Naive B cell (primary cell): ENCODE measurements around the gene TLNRD1. TPM values are rescaled to one million over a fixed set of nuclear protein-coding genes. Genes with fewer than 3 reads are reported as not detected.
A peak's percentile ranks its signal among the peaks of the same experiment; 100 is the strongest.

Source experiments
- ATAC-seq, 2 donors: fragments of 150-1000 bp; cut with Tn5 transposase; 2 replicates each; pipeline ENCODE4 v1.10.0; 2021; ENCODE audit warnings: low read depth in 2 of 2, mild to moderate bottlenecking in 2 of 2, moderate library complexity in 2 of 2
- DNase-seq: peaks from one replicate; pipeline ENCODE4 v3.0.0; 2022
- H3K27ac Mint-ChIP-seq, 6 donors: one replicate each; pipeline ENCODE4 v1.8.0; 2020 to 2022; ENCODE audit warnings: mild to moderate bottlenecking in 6 of 6, mixed read lengths in 6 of 6, moderate library complexity in 5 of 6, inconsistent platforms in 2 of 6
- H3K27me3 Mint-ChIP-seq, 3 donors: one replicate each; pipeline ENCODE4 v1.8.0; 2021 to 2022; ENCODE audit warnings: mixed read lengths in 3 of 3, mild to moderate bottlenecking in 1 of 3
- H3K36me3 Mint-ChIP-seq, 2 donors: one replicate each; pipeline ENCODE4 v1.8.0; 2020 to 2022; ENCODE audit warnings: mixed read lengths in 2 of 2, inconsistent platforms in 1 of 2, mild to moderate bottlenecking in 1 of 2
- H3K4me1 Mint-ChIP-seq, 3 donors: one replicate each; pipeline ENCODE4 v1.8.0; 2020 to 2022; ENCODE audit warnings: mixed read lengths in 3 of 3, inconsistent platforms in 1 of 3, mild to moderate bottlenecking in 1 of 3, moderate library complexity in 1 of 3
- H3K4me3 Mint-ChIP-seq, 8 donors: one replicate each; pipeline ENCODE4 v1.8.0; 2020 to 2022; ENCODE audit warnings: mild to moderate bottlenecking in 8 of 8, mixed read lengths in 8 of 8, moderate library complexity in 8 of 8, inconsistent platforms in 2 of 8
- H3K9me3 Mint-ChIP-seq, 7 donors: one replicate each; pipeline ENCODE4 v1.8.0; 2020 to 2022; ENCODE audit warnings: mixed read lengths in 7 of 7, mild to moderate bottlenecking in 5 of 7, inconsistent platforms in 2 of 7, moderate library complexity in 1 of 7
- polyA plus RNA-seq, 6 donors: library from polyadenylated mRNA; unstranded; fragments of 300-500 nt; fragmentation: Illumina TruSeq; gene quantifications; one replicate each; pipeline ENCODE4 v1.2.3, GENCODE V29; 2021; ENCODE audit warnings: low read depth in 6 of 6

The TLNRD1 gene
- polyA plus RNA-seq, 6 donors from 2014 or later: 3.0 to 6.4 (median 5.2) TPM

GRCh38 chr15:80984856-80985255 lies 15.9 kb upstream of the TLNRD1 start:
- DNase-seq (peak; percentile 64), ATAC-seq (peak; percentile 63 to 64)
- no peaks in the 10 kb centered on the region for H3K27me3 Mint-ChIP-seq
- peaks cover 0 to 12% of the 10 kb centered on the region in 2 donors for H3K36me3 Mint-ChIP-seq
- peaks cover 49 to 70% (median 51%) of the 10 kb centered on the region in 3 donors for H3K4me1 Mint-ChIP-seq
- H3K4me3 Mint-ChIP-seq: peak overlapping the region in 4 of 8 donors; percentile 35 to 75 (median 44)
- peak overlapping the region; percentile 32 to 94 (median 90) for H3K27ac Mint-ChIP-seq
- no peaks in the 10 kb centered on the region for H3K9me3 Mint-ChIP-seq

- Mint-ChIP-seq H3K4me3 (peak overlapping the region in 1 of 8 donors; percentile 96), H3K27ac (peak overlapping the region in 2 of 6 donors; percentile 43 to 75)
- ATAC-seq: no peak
These were observed 14.7 kb upstream of the TLNRD1 start for GRCh38 chr15:80985981-80986380.

GRCh38 chr15:80986487-80986886 lies 14.2 kb upstream of the TLNRD1 start:
- Mint-ChIP-seq H3K9me3 (no peaks in the 10 kb centered on the region), H3K4me3 (peak overlapping the region in 3 of 8 donors; percentile 20 to 96 (median 69)), H3K27me3 (no peaks in the 10 kb centered on the region), H3K36me3 (peaks cover 0 to 8% of the 10 kb centered on the region in 2 donors), H3K27ac (peak overlapping the region in 1 of 6 donors; percentile 56), H3K4me1 (peaks cover 51 to 72% (median 51%) of the 10 kb centered on the region in 3 donors)
- DNase-seq (no peak), ATAC-seq (no peak)

More at GRCh38 chr15:80985981-80986380, 14.7 kb upstream of the TLNRD1 start:
- H3K4me1 Mint-ChIP-seq: peaks cover 49 to 71% (median 51%) of the 10 kb centered on the region in 3 donors
- no peaks in the 10 kb centered on the region for H3K9me3 Mint-ChIP-seq
- DNase-seq: no peak
- peaks cover 0 to 8% of the 10 kb centered on the region in 2 donors for H3K36me3 Mint-ChIP-seq
- no peaks in the 10 kb centered on the region for H3K27me3 Mint-ChIP-seq

GRCh38 chr15:80988148-80988796 lies 12.5 kb upstream of the TLNRD1 start:
- Mint-ChIP-seq H3K36me3 (peaks cover 0 to 6% of the 10 kb centered on the region in 2 donors), H3K27ac (peak overlapping the region in 5 of 6 donors; percentile 47 to 99 (median 64)), H3K27me3 (no peaks in the 10 kb centered on the region), H3K4me1 (peaks cover 43 to 72% (median 45%) of the 10 kb centered on the region in 3 donors), H3K9me3 (no peaks in the 10 kb centered on the region), H3K4me3 (peak overlapping the region; percentile 92 to 99 (median 97))
- no peak for ATAC-seq
- no peak for DNase-seq

GRCh38 chr15:80989081-80989517 lies 11.6 kb upstream of the TLNRD1 start:
- Mint-ChIP-seq H3K4me1 (peaks cover 39 to 66% (median 43%) of the 10 kb centered on the region in 3 donors), H3K36me3 (peaks cover 0 to 4% of the 10 kb centered on the region in 2 donors), H3K27me3 (no peaks in the 10 kb centered on the region), H3K27ac (peak overlapping the region; percentile 87 to 99 (median 97)), H3K9me3 (no peaks in the 10 kb centered on the region), H3K4me3 (peak overlapping the region; percentile 92 to 99 (median 97))
- ATAC-seq (no peak), DNase-seq (no peak)

- peak within 1 kb of the TSS; percentile 92 to 99 (median 97) for H3K4me3 Mint-ChIP-seq
- no peaks in the 10 kb centered on the region for H3K9me3 Mint-ChIP-seq
- peak; percentile 94 to 95 for ATAC-seq
- H3K27me3 Mint-ChIP-seq: no peaks in the 10 kb centered on the region
- peaks cover 32 to 59% (median 36%) of the 10 kb centered on the region in 3 donors for H3K4me1 Mint-ChIP-seq
- H3K36me3 Mint-ChIP-seq: peaks cover 0 to 4% of the 10 kb centered on the region in 2 donors
- H3K27ac Mint-ChIP-seq: peak within 1 kb of the TSS; percentile 87 to 99 (median 97)
- peak; percentile 91 for DNase-seq
These were observed 10.9 kb upstream of the TLNRD1 start, which contains the start of gene MESD for GRCh38 chr15:80989518-80990478. TSS of gene MESD (minus strand) at chr15:80989819. CDS start at chr15:80989791, 28 bp downstream.

- no peak for DNase-seq
- Mint-ChIP-seq H3K4me1 (peaks cover 25 to 47% (median 28%) of the 10 kb centered on the region in 3 donors), H3K36me3 (peaks cover 0 to 2% of the 10 kb centered on the region in 2 donors), H3K4me3 (peak overlapping the region in 5 of 8 donors; percentile 42 to 98 (median 47)), H3K27ac (no peak overlapping the region), H3K9me3 (peaks cover 0 to 3% (median 0%) of the 10 kb centered on the region in 7 donors), H3K27me3 (no peaks in the 10 kb centered on the region)
- ATAC-seq: no peak
These were observed 9.8 kb upstream of the TLNRD1 start for GRCh38 chr15:80990955-80991354.

GRCh38 chr15:80991421-80991820 lies 9.3 kb upstream of the TLNRD1 start:
- no peaks in the 10 kb centered on the region for H3K36me3 Mint-ChIP-seq
- no peak for DNase-seq
- peaks cover 0 to 5% (median 0%) of the 10 kb centered on the region in 7 donors for H3K9me3 Mint-ChIP-seq
- peak overlapping the region in 3 of 8 donors; percentile 12 to 73 (median 56) for H3K4me3 Mint-ChIP-seq
- H3K4me1 Mint-ChIP-seq: peaks cover 22 to 43% (median 25%) of the 10 kb centered on the region in 3 donors
- H3K27me3 Mint-ChIP-seq: no peaks in the 10 kb centered on the region
- H3K27ac Mint-ChIP-seq: no peak overlapping the region
- ATAC-seq: no peak

GRCh38 chr15:80992006-80992405 lies 8.7 kb upstream of the TLNRD1 start:
- DNase-seq (no peak), ATAC-seq (no peak)
- Mint-ChIP-seq H3K27ac (no peak overlapping the region), H3K36me3 (no peaks in the 10 kb centered on the region), H3K4me1 (peaks cover 16 to 37% (median 25%) of the 10 kb centered on the region in 3 donors), H3K4me3 (no peak overlapping the region), H3K27me3 (no peaks in the 10 kb centered on the region), H3K9me3 (peaks cover 0 to 5% (median 0%) of the 10 kb centered on the region in 7 donors)

GRCh38 chr15:80992441-80992840 lies 8.3 kb upstream of the TLNRD1 start:
- no peak for ATAC-seq
- Mint-ChIP-seq H3K27ac (no peak overlapping the region), H3K4me3 (no peak overlapping the region), H3K36me3 (no peaks in the 10 kb centered on the region), H3K27me3 (no peaks in the 10 kb centered on the region), H3K4me1 (peaks cover 16 to 32% (median 25%) of the 10 kb centered on the region in 3 donors), H3K9me3 (peaks cover 0 to 5% (median 0%) of the 10 kb centered on the region in 7 donors)
- DNase-seq: no peak

- ATAC-seq: no peak
- peaks cover 0 to 5% (median 0%) of the 10 kb centered on the region in 7 donors for H3K9me3 Mint-ChIP-seq
- H3K36me3 Mint-ChIP-seq: no peaks in the 10 kb centered on the region
- peak overlapping the region in 1 of 6 donors; percentile 16 for H3K27ac Mint-ChIP-seq
- peaks cover 14 to 25% (median 23%) of the 10 kb centered on the region in 3 donors for H3K4me1 Mint-ChIP-seq
- H3K4me3 Mint-ChIP-seq: no peak overlapping the region
- DNase-seq: no peak
- H3K27me3 Mint-ChIP-seq: no peaks in the 10 kb centered on the region
These were observed 4.5 kb upstream of the TLNRD1 start for GRCh38 chr15:80996247-80996646.

- H3K36me3 Mint-ChIP-seq: no peaks in the 10 kb centered on the region
- H3K9me3 Mint-ChIP-seq: peaks cover 0 to 5% (median 0%) of the 10 kb centered on the region in 7 donors
- H3K4me3 Mint-ChIP-seq: peak overlapping the region in 1 of 8 donors; percentile 79
- no peak for DNase-seq
- peak overlapping the region in 1 of 6 donors; percentile 66 for H3K27ac Mint-ChIP-seq
- peaks cover 14 to 21% (median 17%) of the 10 kb centered on the region in 3 donors for H3K4me1 Mint-ChIP-seq
- ATAC-seq: no peak
- no peaks in the 10 kb centered on the region for H3K27me3 Mint-ChIP-seq
These were observed 3.0 kb upstream of the TLNRD1 start for GRCh38 chr15:80997692-80998091.

- H3K27me3 Mint-ChIP-seq: no peaks in the 10 kb centered on the region
- H3K9me3 Mint-ChIP-seq: peaks cover 0 to 5% (median 0%) of the 10 kb centered on the region in 7 donors
- peaks cover 15 to 21% (median 20%) of the 10 kb centered on the region in 3 donors for H3K4me1 Mint-ChIP-seq
- peak in 1 of 2 donors; percentile 5 for ATAC-seq
- no peak for DNase-seq
- peak overlapping the region in 5 of 6 donors; percentile 29 to 94 (median 78) for H3K27ac Mint-ChIP-seq
- peak overlapping the region in 4 of 8 donors; percentile 5 to 79 (median 23) for H3K4me3 Mint-ChIP-seq
- peaks cover 0 to under 1% of the 10 kb centered on the region in 2 donors for H3K36me3 Mint-ChIP-seq
These were observed 2.5 kb upstream of the TLNRD1 start for GRCh38 chr15:80998251-80998650.
